B cell (primary cell): Measurements from ENCODE around the gene COL4A3.

Experiments used
- EZH2 ChIP-seq: IDR thresholded peaks from 2 replicates; pipeline ENCODE4 v1.6.1; 2012; ENCODE audit warnings: borderline replicate concordance, low read depth, mild to moderate bottlenecking, moderate library complexity, low read length; ENCODE audit not compliant: insufficient read depth, poor library complexity, severe bottlenecking
- TF ChIP-seq, protein P1 (sequence below): fragments of 200-600 bp; IDR thresholded peaks from one replicate; pipeline ENCODE4 v1.8.0; 2022; ENCODE audit warnings: antibody characterized with exemption, mild to moderate bottlenecking

GRCh38 chr2:227228061-227228667 is 63.7 kb downstream of the COL4A3 start:
- TF ChIP-seq, protein P1, sequence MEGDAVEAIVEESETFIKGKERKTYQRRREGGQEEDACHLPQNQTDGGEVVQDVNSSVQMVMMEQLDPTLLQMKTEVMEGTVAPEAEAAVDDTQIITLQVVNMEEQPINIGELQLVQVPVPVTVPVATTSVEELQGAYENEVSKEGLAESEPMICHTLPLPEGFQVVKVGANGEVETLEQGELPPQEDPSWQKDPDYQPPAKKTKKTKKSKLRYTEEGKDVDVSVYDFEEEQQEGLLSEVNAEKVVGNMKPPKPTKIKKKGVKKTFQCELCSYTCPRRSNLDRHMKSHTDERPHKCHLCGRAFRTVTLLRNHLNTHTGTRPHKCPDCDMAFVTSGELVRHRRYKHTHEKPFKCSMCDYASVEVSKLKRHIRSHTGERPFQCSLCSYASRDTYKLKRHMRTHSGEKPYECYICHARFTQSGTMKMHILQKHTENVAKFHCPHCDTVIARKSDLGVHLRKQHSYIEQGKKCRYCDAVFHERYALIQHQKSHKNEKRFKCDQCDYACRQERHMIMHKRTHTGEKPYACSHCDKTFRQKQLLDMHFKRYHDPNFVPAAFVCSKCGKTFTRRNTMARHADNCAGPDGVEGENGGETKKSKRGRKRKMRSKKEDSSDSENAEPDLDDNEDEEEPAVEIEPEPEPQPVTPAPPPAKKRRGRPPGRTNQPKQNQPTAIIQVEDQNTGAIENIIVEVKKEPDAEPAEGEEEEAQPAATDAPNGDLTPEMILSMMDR = no peak
- TF ChIP-seq EZH2 = no peak
